AG04450 (cell line): Measurements from ENCODE around the gene ADAP2. TPM values are rescaled to one million over a fixed set of nuclear protein-coding genes. Genes with fewer than 3 reads are reported as not detected.

Experiments used
- CTCF ChIA-PET: fragments of 300-600, 350-600 bp; formaldehyde crosslinking; extraction: SDS; loops from one replicate; lab custom pipeline; 2022; ENCODE audit warnings: antibody characterized with exemption, inconsistent platforms; lab: Charles Lee
- POLR2A ChIA-PET: fragments of 350-600 bp; formaldehyde crosslinking; extraction: SDS; loops from one replicate; lab custom pipeline; 2021; ENCODE audit warnings: antibody characterized with exemption, inconsistent platforms; lab: Yijun Ruan, JAX
- DNase-seq: peaks from one replicate; pipeline ENCODE4 v3.0.0-alpha.2; 2011; ENCODE audit warnings: low read depth, low spot score
- H3K27ac ChIP-seq: one replicate; pipeline ENCODE4 v1.5.1; 2012; ENCODE audit warnings: low read depth, low read length, control low read depth
- H3K27me3 ChIP-seq: one replicate; pipeline ENCODE4 v1.6.0; 2012; ENCODE audit warnings: low read length; ENCODE audit not compliant: control insufficient read depth, insufficient read depth
- H3K4me3 ChIP-seq: 2 replicates; pipeline ENCODE4 v1.5.1; 2011; ENCODE audit warnings: mild to moderate bottlenecking, low read depth, low read length, control low read depth
- H3K9me3 ChIP-seq: 2 replicates; pipeline ENCODE4 v1.5.1; 2012; ENCODE audit warnings: low read length; ENCODE audit not compliant: control insufficient read depth, insufficient read depth
- CTCF ChIP-seq: IDR thresholded peaks from 2 replicates; pipeline ENCODE4 v1.5.1; 2011; ENCODE audit warnings: low read depth, low read length, control low read depth, inconsistent platforms
- polyA plus RNA-seq: library from polyadenylated mRNA; depleted of rRNA; stranded (reverse); fragments of >200 nt; gene quantifications from 2 replicates; pipeline ENCODE4 v1.2.3, GENCODE V29; 2011

The ADAP2 gene
- polyA plus RNA-seq, 1 experiment = 1.4 TPM

- no peak for DNase-seq
- no peak overlapping the region for H3K4me3 ChIP-seq
- no peaks in the 10 kb centered on the region for H3K9me3 ChIP-seq
- TF ChIP-seq CTCF = no peak
- CTCF ChIA-PET = no interaction called here
- no peak overlapping the region for H3K27ac ChIP-seq
- POLR2A ChIA-PET = no interaction called here
- no peaks in the 10 kb centered on the region for H3K27me3 ChIP-seq
These were observed 60.1 kb downstream of the ADAP2 start for GRCh38 chr17:30981531-30982519.

GRCh38 chr17:30982855-30983254, 61.1 kb downstream of the ADAP2 start:
- Histone ChIP-seq H3K27ac (no peak overlapping the region), H3K4me3 (no peak overlapping the region), H3K27me3 (no peaks in the 10 kb centered on the region), H3K9me3 (no peaks in the 10 kb centered on the region)
- DNase-seq = no peak
- ChIA-PET CTCF (no interaction called here), POLR2A (no interaction called here)
- no peak for TF ChIP-seq CTCF

DNA sequence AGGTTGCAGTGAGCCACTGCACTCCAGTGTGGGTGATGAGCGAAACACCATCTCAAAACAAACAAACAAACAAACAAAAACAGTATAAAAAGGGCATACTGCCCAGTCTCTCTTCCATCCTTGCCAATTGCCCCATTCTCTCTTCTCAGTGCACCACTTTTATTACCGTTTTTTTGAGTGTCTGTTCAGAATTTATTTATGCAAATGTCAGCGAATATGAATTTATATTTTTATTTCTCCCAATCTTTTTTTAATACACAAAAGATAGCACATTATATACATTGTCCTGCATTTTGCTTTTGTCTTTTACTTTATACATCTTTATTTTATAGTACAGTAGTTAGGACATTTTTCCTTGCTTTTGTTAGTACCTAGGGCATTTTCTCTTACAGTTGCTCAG, 68.7 kb downstream of the ADAP2 start:
- Histone ChIP-seq H3K27ac (no peak overlapping the region), H3K27me3 (no peaks in the 10 kb centered on the region), H3K9me3 (no peaks in the 10 kb centered on the region), H3K4me3 (no peak overlapping the region)
- DNase-seq = no peak
- ChIA-PET POLR2A (no interaction called here), CTCF (no interaction called here)
- no peak for TF ChIP-seq CTCF

- H3K4me3 ChIP-seq = no peak overlapping the region
- no peaks in the 10 kb centered on the region for H3K27me3 ChIP-seq
- H3K9me3 ChIP-seq = no peaks in the 10 kb centered on the region
- no peak for DNase-seq
- TF ChIP-seq CTCF = no peak
- CTCF ChIA-PET = no interaction called here
- POLR2A ChIA-PET = no interaction called here
- H3K27ac ChIP-seq = no peak overlapping the region
These were observed 70.8 kb downstream of the ADAP2 start for GRCh38 chr17:30992551-30992950.

- H3K9me3 ChIP-seq = no peaks in the 10 kb centered on the region
- no peak for DNase-seq
- no peak for TF ChIP-seq CTCF
- no peaks in the 10 kb centered on the region for H3K27me3 ChIP-seq
- CTCF ChIA-PET = no interaction called here
- no peak overlapping the region for H3K27ac ChIP-seq
- no peak overlapping the region for H3K4me3 ChIP-seq
- POLR2A ChIA-PET = no interaction called here
These were observed 73.6 kb downstream of the ADAP2 start for GRCh38 chr17:30995347-30995746.
